Stimulated activated CD4-positive, alpha-beta T cell treated with anti-CD3 and anti-CD28 coated beads, Interleukin-4, amount 100 ng/mL, for 1 hour (primary cell): Measurements from ENCODE around the gene GOLM1.

ENCODE experiments used
- DNase-seq: peaks from one replicate; pipeline ENCODE4 v3.0.0-alpha.2; 2020

GOLM1 gene

GRCh38 chr9:86043999-86044398, 55.4 kb downstream of the GOLM1 start:
- DNase-seq = no peak

GRCh38 chr9:86043586-86043985, 55.8 kb downstream of the GOLM1 start:
- no peak for DNase-seq

GRCh38 chr9:86042199-86042978, 57.0 kb downstream of the GOLM1 start:
- no peak for DNase-seq

- no peak for DNase-seq
Observed at GRCh38 chr9:86041311-86041741, 58.0 kb downstream of the GOLM1 start.

- no peak for DNase-seq
Observed at GRCh38 chr9:86040861-86041155, 58.5 kb downstream of the GOLM1 start.

- no peak for DNase-seq
Observed at GRCh38 chr9:86039991-86040860, 59.1 kb downstream of the GOLM1 start.

GRCh38 chr9:86036555-86036954, 62.8 kb downstream of the GOLM1 start:
- DNase-seq = no peak

GRCh38 chr9:86035827-86036440, 63.4 kb downstream of the GOLM1 start:
- no peak for DNase-seq

- no peak for DNase-seq
Observed at GRCh38 chr9:86034863-86035734, 64.3 kb downstream of the GOLM1 start.

GRCh38 chr9:86027767-86028166, 71.6 kb downstream of the GOLM1 start:
- DNase-seq = no peak

GRCh38 chr9:86022687-86023266, 76.6 kb downstream of the GOLM1 start:
- no peak for DNase-seq

- no peak for DNase-seq
Observed at GRCh38 chr9:86021166-86021565, 78.2 kb downstream of the GOLM1 start.

GRCh38 chr9:86020731-86021130, 78.6 kb downstream of the GOLM1 start:
- DNase-seq = no peak

- DNase-seq = no peak
Observed at GRCh38 chr9:86009133-86009532, 90.2 kb downstream of the GOLM1 start.

GRCh38 chr9:86005253-86005775, 94.0 kb downstream of the GOLM1 start:
- no peak for DNase-seq

GRCh38 chr9:85995599-85995998, 103.8 kb downstream of the GOLM1 start:
- DNase-seq = no peak

GRCh38 chr9:85995097-85995496, 104.3 kb downstream of the GOLM1 start:
- no peak for DNase-seq

- DNase-seq = no peak
Observed at GRCh38 chr9:85994191-85994590, 105.2 kb downstream of the GOLM1 start.

- no peak for DNase-seq
Observed at GRCh38 chr9:85987236-85987635, 112.1 kb downstream of the GOLM1 start.

GRCh38 chr9:85984457-85984856, 114.9 kb downstream of the GOLM1 start:
- no peak for DNase-seq

- DNase-seq = no peak
Observed at GRCh38 chr9:85981369-85981768, 118.0 kb downstream of the GOLM1 start.

GRCh38 chr9:85978496-85978895, 120.9 kb downstream of the GOLM1 start:
- DNase-seq = no peak
